Calu3 (cell line): ENCODE results near the gene ESR2. TPM values are rescaled to one million over a fixed set of nuclear protein-coding genes. Genes with fewer than 3 reads are reported as not detected.

Experiments used
- BruUV-seq: library from RNA; stranded (reverse); fragments of 400-500 nt; replicated peaks from 2 replicates; lab custom pipeline; 2021; lab: Mats Ljungman, UMichigan
- CTCF ChIA-PET: fragments of 300-600 bp; sonication (Branson Sonifier 250); formaldehyde crosslinking; loops from one replicate; lab custom pipeline; 2022; ENCODE audit warnings: antibody characterized with exemption; lab: Charles Lee
- DNase-seq: peaks from one replicate; pipeline ENCODE4 v3.0.0; 2022
- H3K27ac Mint-ChIP-seq: one replicate; pipeline ENCODE4 v1.8.0; 2022; ENCODE audit warnings: mixed read lengths; ENCODE audit not compliant: unreplicated experiment
- H3K27me3 Mint-ChIP-seq: one replicate; pipeline ENCODE4 v1.8.0; 2022; ENCODE audit warnings: mixed read lengths; ENCODE audit not compliant: unreplicated experiment
- H3K36me3 Mint-ChIP-seq: one replicate; pipeline ENCODE4 v1.8.0; 2022; ENCODE audit warnings: mild to moderate bottlenecking, moderate library complexity, mixed read lengths; ENCODE audit not compliant: insufficient read depth, unreplicated experiment
- H3K4me1 Mint-ChIP-seq: one replicate; pipeline ENCODE4 v1.8.0; 2022; ENCODE audit warnings: mild to moderate bottlenecking, low read depth, mixed read lengths; ENCODE audit not compliant: unreplicated experiment
- H3K4me3 Mint-ChIP-seq: one replicate; pipeline ENCODE4 v1.8.0; 2022; ENCODE audit warnings: mild to moderate bottlenecking, low read depth, moderate library complexity, mixed read lengths; ENCODE audit not compliant: unreplicated experiment
- H3K9me3 Mint-ChIP-seq: one replicate; pipeline ENCODE4 v1.8.0; 2022; ENCODE audit warnings: low read depth, mixed read lengths; ENCODE audit not compliant: unreplicated experiment
- intact Hi-C: fragments of 100-400 bp; cut with micrococcal nuclease; formaldehyde crosslinking; loops from one replicate; pipeline ENCODE4 v1.10.0; 2022; ENCODE audit not compliant: unreplicated experiment
- total RNA-seq: library from RNA; stranded (reverse); gene quantifications from 2 replicates; pipeline ENCODE4 v1.2.3, GENCODE V29; 2022
- TF ChIP-seq, protein P1 (sequence below): fragments of 200-600 bp; IDR thresholded peaks from one replicate; pipeline ENCODE4 v1.8.0; 2022; ENCODE audit warnings: antibody characterized with exemption; ENCODE audit not compliant: unreplicated experiment

The ESR2 gene
- total RNA-seq, 1 experiment from 2014 or later, result not detected

DNA sequence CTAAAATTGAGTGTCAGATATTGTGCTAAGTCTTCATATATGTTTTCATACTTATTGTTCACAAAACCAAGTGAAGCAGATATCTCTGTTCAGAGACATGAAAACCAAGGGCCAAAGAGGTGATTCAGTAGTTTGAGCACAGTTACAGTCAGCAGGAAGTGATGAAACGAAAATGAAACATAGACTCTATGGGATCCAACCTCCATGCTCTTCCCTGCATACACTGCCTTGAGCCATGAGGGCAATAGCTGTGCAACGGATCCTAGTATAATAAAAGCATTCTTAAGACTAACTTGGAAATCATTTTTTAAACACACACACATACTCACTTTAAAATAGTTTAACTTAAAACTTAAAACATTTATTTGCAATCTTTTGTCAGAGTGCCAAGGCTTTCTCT lies 27.9 kb downstream of the ESR2 start:
- no TSS peak for BruUV-seq
- CTCF ChIA-PET, result no interaction called here
- Mint-ChIP-seq H3K36me3 (no peaks in the 10 kb centered on the region), H3K27me3 (no peaks in the 10 kb centered on the region), H3K4me1 (no peaks in the 10 kb centered on the region), H3K27ac (no peak overlapping the region), H3K4me3 (no peak overlapping the region), H3K9me3 (no peaks in the 10 kb centered on the region)
- DNase-seq, result no peak
- TF ChIP-seq, protein P1, sequence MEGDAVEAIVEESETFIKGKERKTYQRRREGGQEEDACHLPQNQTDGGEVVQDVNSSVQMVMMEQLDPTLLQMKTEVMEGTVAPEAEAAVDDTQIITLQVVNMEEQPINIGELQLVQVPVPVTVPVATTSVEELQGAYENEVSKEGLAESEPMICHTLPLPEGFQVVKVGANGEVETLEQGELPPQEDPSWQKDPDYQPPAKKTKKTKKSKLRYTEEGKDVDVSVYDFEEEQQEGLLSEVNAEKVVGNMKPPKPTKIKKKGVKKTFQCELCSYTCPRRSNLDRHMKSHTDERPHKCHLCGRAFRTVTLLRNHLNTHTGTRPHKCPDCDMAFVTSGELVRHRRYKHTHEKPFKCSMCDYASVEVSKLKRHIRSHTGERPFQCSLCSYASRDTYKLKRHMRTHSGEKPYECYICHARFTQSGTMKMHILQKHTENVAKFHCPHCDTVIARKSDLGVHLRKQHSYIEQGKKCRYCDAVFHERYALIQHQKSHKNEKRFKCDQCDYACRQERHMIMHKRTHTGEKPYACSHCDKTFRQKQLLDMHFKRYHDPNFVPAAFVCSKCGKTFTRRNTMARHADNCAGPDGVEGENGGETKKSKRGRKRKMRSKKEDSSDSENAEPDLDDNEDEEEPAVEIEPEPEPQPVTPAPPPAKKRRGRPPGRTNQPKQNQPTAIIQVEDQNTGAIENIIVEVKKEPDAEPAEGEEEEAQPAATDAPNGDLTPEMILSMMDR, result no peak
- intact Hi-C loops, result no loop called here

DNA sequence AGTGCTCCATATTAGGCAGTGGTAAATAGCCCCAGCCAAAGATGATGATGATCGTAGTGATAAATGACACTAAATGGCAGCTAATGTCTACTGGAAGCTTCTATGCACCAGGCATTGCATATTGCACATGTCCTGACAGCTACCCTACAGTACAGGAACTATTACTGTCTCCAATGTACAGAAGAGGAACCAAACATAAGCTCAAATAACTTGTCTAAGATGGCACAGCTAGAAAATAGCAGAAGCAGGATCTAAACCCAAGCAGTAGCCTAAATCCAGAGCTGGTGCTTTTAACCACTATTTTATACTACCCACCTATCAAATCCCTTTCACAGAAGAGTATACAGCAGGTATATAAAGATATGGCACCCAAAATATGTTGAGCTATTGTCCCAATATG lies 28.9 kb downstream of the ESR2 start:
- TF ChIP-seq, protein P1, result no peak
- Mint-ChIP-seq H3K27me3 (no peaks in the 10 kb centered on the region), H3K9me3 (no peaks in the 10 kb centered on the region), H3K4me1 (no peaks in the 10 kb centered on the region), H3K36me3 (no peaks in the 10 kb centered on the region), H3K27ac (no peak overlapping the region), H3K4me3 (no peak overlapping the region)
- no TSS peak for BruUV-seq
- no peak for DNase-seq
- CTCF ChIA-PET, result no interaction called here
- intact Hi-C loops, result no loop called here

DNA sequence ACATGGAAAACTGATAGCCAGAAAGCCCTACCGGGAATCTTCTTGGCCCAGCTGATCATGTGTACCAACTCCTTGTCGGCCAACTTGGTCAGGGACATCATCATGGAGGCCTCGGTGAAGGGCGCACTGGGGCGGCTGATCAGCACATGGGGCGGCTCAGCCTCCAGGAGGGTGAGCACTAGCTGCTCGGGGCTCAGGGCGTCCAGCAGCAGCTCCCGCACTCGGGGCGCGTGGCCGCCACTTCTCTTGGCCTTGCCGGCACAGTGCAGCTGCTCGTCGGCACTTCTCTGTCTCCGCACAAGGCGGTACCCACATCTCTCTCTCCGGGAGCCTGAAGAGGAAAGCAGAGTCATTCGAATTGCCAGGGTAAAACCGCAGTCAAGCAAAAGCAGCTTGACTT lies 33.8 kb downstream of the ESR2 start:
- intact Hi-C loops, result no loop called here
- CTCF ChIA-PET, result interaction anchor here (0.6 kb wide), 1 partner anchor 830 kb away, joined by 3 read pairs; no protein-coding TSS in a partner anchor
- H3K36me3 Mint-ChIP-seq, result no peaks in the 10 kb centered on the region
- DNase-seq, result no peak
- TF ChIP-seq, protein P1, result no peak
- H3K9me3 Mint-ChIP-seq, result no peaks in the 10 kb centered on the region
- H3K4me1 Mint-ChIP-seq, result no peaks in the 10 kb centered on the region
- H3K4me3 Mint-ChIP-seq, result no peak overlapping the region
- no TSS peak for BruUV-seq
- no peaks in the 10 kb centered on the region for H3K27me3 Mint-ChIP-seq
- H3K27ac Mint-ChIP-seq, result no peak overlapping the region

DNA sequence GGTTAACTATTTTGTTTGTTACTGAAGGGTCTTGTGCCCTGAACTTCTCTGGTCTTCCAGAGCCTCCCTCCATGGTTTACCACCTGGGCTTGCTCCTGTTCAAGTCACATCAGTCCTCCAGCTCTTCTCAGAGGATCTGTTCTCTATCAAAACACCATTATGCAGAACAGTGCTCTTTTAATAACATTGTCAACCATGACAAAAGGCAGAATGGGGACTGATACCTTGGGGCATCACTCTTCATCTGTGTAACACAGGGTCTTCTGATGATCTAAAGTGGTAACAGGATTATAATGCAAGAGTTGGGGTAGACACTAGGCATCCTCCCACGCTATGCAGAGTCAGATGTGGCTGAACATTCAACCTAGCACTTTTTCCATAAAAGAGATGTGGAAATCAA lies 38.4 kb downstream of the ESR2 start:
- TF ChIP-seq, protein P1, result no peak
- CTCF ChIA-PET, result no interaction called here
- no TSS peak for BruUV-seq

DNA sequence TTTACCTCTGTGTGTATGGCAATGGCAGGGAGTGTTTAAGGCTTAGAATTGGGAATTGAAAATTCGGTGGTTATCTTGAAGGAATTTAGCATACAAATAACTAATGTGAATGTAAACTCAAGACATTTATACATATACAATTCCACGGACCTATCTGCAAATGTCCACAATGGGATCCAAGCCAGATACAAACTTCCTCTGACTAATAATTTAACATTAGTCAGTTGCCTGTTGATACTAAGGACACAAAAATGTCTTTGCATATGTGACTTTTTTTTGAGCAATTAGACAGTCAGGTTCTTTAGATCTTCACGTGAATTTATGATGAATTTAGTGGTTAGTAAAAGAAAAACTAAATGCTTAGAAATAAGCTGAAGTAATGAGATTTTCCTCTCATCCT lies 40.5 kb downstream of the ESR2 start:
- Mint-ChIP-seq H3K4me1 (no peaks in the 10 kb centered on the region), H3K27me3 (no peaks in the 10 kb centered on the region)

More for the DNA sequence above, 38.4 kb downstream of the ESR2 start:
- DNase-seq, result no peak
- H3K36me3 Mint-ChIP-seq, result no peaks in the 10 kb centered on the region
- intact Hi-C loops, result no loop called here
- no peak overlapping the region for H3K4me3 Mint-ChIP-seq
- no peaks in the 10 kb centered on the region for H3K27me3 Mint-ChIP-seq
- no peaks in the 10 kb centered on the region for H3K4me1 Mint-ChIP-seq
- H3K9me3 Mint-ChIP-seq, result no peaks in the 10 kb centered on the region
- H3K27ac Mint-ChIP-seq, result no peak overlapping the region

More for the DNA sequence above, 40.5 kb downstream of the ESR2 start:
- no TSS peak for BruUV-seq
- no peak overlapping the region for H3K27ac Mint-ChIP-seq
- intact Hi-C loops, result no loop called here
- TF ChIP-seq, protein P1, result no peak
- H3K36me3 Mint-ChIP-seq, result no peaks in the 10 kb centered on the region
- CTCF ChIA-PET, result no interaction called here
- H3K4me3 Mint-ChIP-seq, result no peak overlapping the region
- DNase-seq, result no peak
- H3K9me3 Mint-ChIP-seq, result no peaks in the 10 kb centered on the region
